NCI-H69 (cell line): Measurements from ENCODE around the gene C1orf210.

Experiments used
- DNase-seq: peaks from one replicate; lab custom pipeline; 2025; lab: John Stamatoyannopoulos, UW

C1orf210 gene

DNA sequence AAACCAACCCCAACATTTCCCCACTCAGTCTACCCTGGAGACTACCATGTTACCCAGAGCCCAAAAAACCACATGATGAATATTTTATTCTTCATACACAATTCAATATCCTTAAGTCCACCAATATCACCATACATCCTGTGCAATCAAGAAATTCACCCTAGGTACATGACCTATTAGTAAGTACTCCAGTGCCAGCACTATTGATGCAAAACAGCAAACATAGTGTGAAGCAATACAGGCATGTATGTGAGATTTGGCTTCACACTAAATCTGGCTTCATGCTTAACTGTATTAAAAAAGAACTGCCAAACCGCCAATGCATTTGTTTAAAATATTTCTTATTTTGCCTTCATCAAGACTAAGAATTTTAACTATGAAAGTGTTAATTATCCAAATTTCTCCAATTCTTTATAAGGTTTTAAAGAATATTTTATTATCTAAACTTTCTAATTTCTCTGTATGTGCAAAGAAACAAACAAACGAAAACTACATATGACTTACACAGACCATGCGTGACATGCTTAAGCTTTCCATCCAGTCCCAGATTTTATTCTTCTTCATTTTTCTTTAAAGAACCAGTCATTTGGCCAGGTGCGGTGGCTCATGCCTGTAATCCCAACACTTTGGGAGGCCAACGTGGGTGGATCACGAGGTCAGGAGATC, 38.0 kb downstream of the C1orf210 start:
- DNase-seq: no peak

- no peak for DNase-seq
Observed at GRCh38 chr1:43246466-43247213, 38.7 kb downstream of the C1orf210 start.

GRCh38 chr1:43243299-43243698, 42.1 kb downstream of the C1orf210 start:
- DNase-seq: no peak

DNA sequence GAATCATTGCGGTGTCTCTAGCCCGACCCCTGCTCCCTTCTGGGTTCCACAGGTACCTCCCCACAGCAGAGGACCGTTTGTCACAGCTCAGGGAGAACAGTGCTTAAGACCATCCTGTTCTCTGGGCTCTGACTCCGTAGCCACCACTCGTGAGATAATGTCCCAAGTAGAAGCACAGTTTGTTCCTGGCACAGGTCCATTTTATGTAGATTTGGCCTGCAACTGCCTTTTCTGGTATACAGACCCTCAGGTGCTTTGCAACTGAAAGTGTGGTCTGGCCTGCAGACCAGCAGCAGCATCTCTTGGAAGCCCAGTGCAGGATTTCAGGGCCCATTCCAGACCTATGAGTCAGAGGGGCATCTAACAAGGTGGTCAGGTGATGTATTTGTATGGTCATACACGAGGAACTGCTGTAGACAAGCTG, 44.0 kb downstream of the C1orf210 start:
- DNase-seq: no peak

GRCh38 chr1:43239484-43239883, 45.9 kb downstream of the C1orf210 start:
- DNase-seq: no peak

- no peak for DNase-seq
Observed at GRCh38 chr1:43238991-43239469, 46.4 kb downstream of the C1orf210 start.

- DNase-seq: peak; percentile 31
Observed at GRCh38 chr1:43238085-43238484, 47.3 kb downstream of the C1orf210 start.

DNA sequence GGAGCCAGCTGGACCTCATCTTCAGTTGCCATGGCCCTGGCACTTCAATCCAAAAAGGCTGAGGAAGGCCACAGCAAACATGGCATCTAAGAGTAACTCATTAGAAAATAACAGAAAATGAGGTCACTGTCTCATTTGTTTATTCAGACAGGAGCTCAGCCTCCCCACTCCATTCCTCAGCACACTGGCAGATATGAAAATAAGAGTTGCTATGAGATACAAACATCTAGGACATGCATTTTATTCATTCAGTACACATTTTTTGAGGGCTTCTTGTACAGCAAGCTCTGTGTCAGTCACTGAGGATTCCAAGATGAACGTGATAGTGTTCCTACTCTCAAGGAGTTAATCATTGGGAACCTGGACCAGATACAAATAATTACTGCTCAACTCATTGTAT, 48.3 kb downstream of the C1orf210 start:
- no peak for DNase-seq

DNA sequence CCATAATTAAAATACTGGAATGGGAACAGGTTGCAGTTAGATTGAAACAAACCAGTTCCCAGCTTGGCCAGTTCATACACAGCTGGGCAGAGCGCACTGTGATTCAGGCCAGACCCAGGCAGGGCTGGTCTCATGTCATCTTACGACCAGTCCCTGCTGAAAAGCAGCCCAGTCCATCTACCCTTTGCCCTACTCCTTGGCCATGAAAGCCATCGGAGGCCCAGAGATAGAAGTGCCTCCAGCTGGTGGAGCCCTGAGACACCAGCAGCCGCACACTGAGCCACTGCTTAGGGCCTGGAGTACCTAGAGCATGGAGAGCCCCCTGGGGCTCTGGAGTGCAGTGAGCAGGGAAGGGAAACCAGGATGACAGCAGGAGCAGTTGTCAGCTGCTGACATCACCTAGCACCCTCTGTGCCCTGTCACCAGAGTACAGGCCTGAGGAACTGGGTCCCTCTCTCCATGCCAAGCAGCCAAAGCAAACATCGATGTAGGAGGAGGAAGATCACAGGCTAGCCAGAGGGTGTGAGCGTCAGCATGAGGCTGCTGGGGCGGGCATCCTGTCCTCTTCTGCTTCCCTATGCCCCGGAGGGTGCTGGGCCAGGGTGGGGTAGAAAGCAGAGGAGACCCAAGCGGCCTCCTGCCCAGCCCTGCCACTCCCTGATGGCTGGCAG, 49.8 kb downstream of the C1orf210 start:
- DNase-seq: peak; percentile 37

DNA sequence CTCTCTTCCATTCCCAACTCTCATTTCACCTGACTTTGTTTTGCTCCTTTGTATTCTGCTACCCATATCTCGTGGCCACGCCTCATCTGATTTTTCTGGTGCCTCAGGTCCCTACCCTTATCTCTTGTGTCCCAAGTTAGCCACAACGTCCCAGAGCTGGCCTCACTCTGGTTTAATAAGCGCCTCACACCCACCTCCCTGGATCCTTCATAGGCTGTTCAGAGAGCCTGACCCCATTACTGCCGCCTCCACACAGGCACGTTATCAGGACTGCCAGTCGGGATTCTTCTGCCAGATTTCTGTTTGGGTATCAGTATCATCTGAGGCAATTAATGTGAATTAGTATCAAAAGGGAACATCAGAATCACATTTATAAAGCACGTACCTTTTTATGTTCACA, 50.3 kb downstream of the C1orf210 start:
- DNase-seq: no peak

DNA sequence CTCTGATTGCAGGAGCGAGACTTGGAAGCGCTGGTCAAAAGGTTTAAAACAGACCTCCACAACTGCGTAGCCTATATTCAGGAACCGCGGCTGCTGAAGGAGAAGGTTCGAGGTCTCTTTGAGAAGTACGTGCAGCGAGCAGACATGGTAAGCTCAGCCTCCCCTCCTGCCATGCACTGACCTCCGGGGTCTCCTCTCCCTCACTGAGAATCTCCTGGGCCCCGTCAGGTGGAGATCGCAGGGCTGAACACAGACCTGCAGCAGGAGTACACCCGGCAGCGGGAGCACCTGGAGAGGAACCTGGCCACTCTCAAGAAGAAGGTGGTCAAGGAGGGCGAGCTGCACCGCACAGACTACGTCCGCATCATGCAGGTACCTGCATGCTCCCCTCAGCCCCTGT, 51.1 kb downstream of the C1orf210 start:
- no peak for DNase-seq

GRCh38 chr1:43233631-43234030, 51.8 kb downstream of the C1orf210 start:
- no peak for DNase-seq

DNA sequence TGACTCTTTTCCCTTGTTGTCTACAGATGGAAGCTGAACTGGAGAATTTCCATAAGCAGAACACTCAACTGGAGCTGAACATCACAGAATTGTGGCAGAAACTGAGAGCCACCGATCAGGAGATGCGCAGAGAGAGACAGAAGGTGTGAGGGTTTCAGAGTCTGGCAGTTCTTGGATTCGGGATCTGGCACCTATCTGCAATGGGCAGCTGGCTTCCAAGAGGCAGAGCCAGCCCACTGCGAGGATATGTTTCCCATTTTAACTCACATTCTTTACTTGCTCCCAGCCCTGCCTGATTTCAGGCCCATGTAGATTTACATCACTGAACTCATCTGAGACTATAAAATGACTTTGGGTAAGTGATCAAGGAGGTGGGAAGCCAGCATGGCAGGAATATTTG, 52.9 kb downstream of the C1orf210 start:
- DNase-seq: no peak

DNA sequence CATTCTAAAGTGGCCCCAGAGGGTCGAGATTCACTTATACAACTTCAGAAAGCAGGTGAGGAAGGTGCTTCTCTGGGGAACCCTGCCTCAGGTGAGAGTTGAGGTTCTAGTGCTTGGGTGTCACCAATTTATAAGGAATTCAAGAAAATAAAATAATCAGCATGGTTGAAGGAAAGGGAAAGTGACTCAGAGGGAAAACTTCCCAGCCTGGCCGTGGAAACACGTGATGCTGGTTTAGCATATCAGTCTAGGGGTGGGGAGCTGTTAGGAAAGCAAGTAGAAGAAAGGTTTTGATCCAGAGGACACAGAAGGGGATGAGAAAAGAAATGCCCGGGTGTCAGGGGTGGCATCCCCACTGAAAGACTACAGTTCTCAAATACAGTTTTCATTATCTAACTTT, 53.3 kb downstream of the C1orf210 start:
- no peak for DNase-seq
